ENCODE results near the gene RPS3A. TPM values are rescaled to one million over a fixed set of nuclear protein-coding genes. Genes with fewer than 3 reads are reported as not detected.

RPS3A gene
- total RNA-seq, 1 experiment from 2014 or later = 2,679 TPM

DNA sequence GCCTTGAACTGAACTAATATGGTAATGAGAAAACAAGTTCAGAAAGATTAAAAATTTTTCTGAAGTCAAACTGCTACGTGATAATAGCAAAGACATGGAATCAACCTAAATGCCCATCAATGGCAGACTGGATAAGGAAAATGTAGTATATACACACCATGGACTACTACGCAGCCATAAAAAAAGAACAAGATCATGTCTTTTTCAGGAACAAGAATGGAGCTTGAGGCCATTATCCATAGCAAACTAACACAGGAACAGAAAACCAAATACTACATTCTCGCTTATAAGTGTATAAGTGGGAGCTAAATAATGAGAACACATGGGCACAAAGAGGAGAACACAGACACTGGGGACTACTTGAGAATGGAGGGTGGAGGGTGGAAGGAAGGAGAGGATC, 4.3 kb upstream of the RPS3A start:
- Histone ChIP-seq H2BK20ac (ENCODE audit: low read depth, low read length, poor library complexity, severe bottlenecking) (no peak overlapping the region), H3K27ac (ENCODE audit: insufficient read length, low read depth, low read length) (no peak overlapping the region), H3K4ac (ENCODE audit: low read depth, low read length) (no peak overlapping the region), H3K9me3 (ENCODE audit: control insufficient read depth, low read depth, low read length) (no peaks in the 10 kb centered on the region), H2BK15ac (ENCODE audit: low read depth, low read length) (no peak overlapping the region), H4K8ac (replicated peaks; ENCODE audit: insufficient read length, low read depth, low read length) (no peak overlapping the region), H2AFZ (ENCODE audit: low read length) (no peak overlapping the region), H3T11ph (ENCODE audit: low read length) (no peak overlapping the region), H2BK120ac (ENCODE audit: low read depth, low read length, poor library complexity, severe bottlenecking) (no peak overlapping the region), H4K5ac (ENCODE audit: insufficient read length, low read depth, low read length) (no peak overlapping the region), H2BK5ac (ENCODE audit: insufficient read length, low read length) (no peak overlapping the region), H4K20me1 (ENCODE audit: control insufficient read depth, insufficient read depth, insufficient read length) (no peaks in the 10 kb centered on the region), H3K9ac (ENCODE audit: extremely low read depth, insufficient read length, low read length) (no peak overlapping the region), H3K27me3 (ENCODE audit: insufficient read depth, low read length) (no peaks in the 10 kb centered on the region), H2AK5ac (ENCODE audit: insufficient read length, low read length) (no peak overlapping the region), H2BK12ac (ENCODE audit: insufficient read length, low read depth, low read length) (no peak overlapping the region), H3K4me2 (ENCODE audit: insufficient read depth, insufficient read length, low read length) (no peak overlapping the region), H3K79me1 (ENCODE audit: insufficient read depth, low read depth, low read length, poor library complexity, severe bottlenecking) (no peaks in the 10 kb centered on the region), H3K18ac (ENCODE audit: insufficient read length, low read depth, low read length) (no peak overlapping the region), H3K4me1 (ENCODE audit: insufficient read depth, low read length) (no peaks in the 10 kb centered on the region), H3K14ac (ENCODE audit: insufficient read depth, low read length) (no peak overlapping the region), H4K91ac (ENCODE audit: insufficient read length, low read depth, low read length) (no peak overlapping the region), H3K23me2 (ENCODE audit: insufficient read length, low read depth, low read length, poor library complexity, severe bottlenecking) (no peaks in the 10 kb centered on the region), H3K79me2 (ENCODE audit: insufficient read depth, low read length) (peaks cover 6% of the 10 kb centered on the region; the same call in 1 of the 2 replicates), H3K23ac (ENCODE audit: insufficient read length, low read depth, low read length) (no peak overlapping the region), H3K56ac (ENCODE audit: insufficient read length, low read depth, low read length) (no peak overlapping the region)
- Mint-ChIP-seq H3K27me3 (ENCODE audit: low read depth) (no peaks in the 10 kb centered on the region), H3K36me3 (ENCODE audit: insufficient read depth in 1 of 3, low read depth in 3 of 3) (peaks cover 6 to 7% (median 7%) of the 10 kb centered on the region in 3 experiments), H3K4me1 (peaks cover 9 to 13% of the 10 kb centered on the region in 2 experiments), H3K27ac (no peak overlapping the region), H3K9me3 (peaks cover 0 to 2% of the 10 kb centered on the region in 2 experiments; a peak in 1 of 5 replicates), H3K4me3 (no peak overlapping the region)
- no peak for DNase-seq
- WGBS (ENCODE audit: extremely low coverage, insufficient read length, low lambda C conversion rate) = no CpG with 5 or more reads among the region's 3 CpGs
- TF ChIP-seq, protein P1, sequence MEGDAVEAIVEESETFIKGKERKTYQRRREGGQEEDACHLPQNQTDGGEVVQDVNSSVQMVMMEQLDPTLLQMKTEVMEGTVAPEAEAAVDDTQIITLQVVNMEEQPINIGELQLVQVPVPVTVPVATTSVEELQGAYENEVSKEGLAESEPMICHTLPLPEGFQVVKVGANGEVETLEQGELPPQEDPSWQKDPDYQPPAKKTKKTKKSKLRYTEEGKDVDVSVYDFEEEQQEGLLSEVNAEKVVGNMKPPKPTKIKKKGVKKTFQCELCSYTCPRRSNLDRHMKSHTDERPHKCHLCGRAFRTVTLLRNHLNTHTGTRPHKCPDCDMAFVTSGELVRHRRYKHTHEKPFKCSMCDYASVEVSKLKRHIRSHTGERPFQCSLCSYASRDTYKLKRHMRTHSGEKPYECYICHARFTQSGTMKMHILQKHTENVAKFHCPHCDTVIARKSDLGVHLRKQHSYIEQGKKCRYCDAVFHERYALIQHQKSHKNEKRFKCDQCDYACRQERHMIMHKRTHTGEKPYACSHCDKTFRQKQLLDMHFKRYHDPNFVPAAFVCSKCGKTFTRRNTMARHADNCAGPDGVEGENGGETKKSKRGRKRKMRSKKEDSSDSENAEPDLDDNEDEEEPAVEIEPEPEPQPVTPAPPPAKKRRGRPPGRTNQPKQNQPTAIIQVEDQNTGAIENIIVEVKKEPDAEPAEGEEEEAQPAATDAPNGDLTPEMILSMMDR (conservative IDR thresholded peaks at IDR 0.05) = no peak

Data from H9 (cell line).